Measurements from ENCODE around the gene TTC23.
A peak's percentile ranks its signal among the peaks of the same experiment; 100 is the strongest.

The TTC23 gene, protein sequence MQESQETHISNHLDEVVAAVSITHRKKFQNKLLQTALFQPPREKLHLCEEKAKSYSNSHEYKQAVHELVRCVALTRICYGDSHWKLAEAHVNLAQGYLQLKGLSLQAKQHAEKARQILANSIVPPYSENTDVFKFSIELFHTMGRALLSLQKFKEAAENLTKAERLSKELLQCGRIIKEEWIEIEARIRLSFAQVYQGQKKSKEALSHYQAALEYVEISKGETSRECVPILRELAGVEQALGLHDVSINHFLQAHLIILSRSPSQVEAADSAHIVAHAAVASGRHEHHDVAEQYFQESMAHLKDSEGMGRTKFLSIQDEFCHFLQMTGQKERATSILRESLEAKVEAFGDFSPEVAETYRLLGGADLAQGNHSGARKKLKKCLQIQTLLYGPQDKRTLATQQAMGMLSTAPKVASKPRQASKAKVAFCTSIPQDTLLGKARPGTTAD
- 0.19 to 1.9 (median 1.4) reads per million in 3 experiments for total RNA-seq

DNA sequence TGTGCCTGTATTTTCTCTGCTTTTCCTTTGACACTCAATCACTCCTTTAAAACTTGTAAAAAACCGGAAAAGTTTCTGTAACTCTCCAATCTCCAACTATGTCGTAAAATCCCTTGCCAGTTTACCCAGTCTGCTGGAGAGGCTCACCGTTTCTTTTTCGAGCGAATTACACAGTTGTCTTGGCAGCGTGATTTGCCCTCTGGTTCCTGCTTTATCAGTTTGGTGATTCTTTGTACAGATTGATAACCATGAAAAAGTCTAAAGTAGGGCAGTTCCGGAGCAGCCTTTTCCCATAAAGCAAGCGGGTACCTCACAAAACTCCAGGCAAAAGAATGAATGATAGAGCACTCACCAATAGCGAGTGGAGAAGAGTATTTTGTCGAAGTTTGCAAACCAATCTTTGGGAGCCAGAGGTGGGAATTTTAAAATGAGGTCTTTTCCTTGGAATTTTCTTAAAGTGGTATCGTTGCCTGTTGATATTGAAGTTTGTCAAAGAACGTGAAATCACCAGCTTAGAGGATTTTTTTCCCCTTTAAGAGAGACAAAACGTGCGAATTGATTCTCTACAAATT lies at the start of gene TTC23:
TSS of gene TTC23 (minus strand) at position 312 of the 572 bp plus-strand sequence. CDS start 20,869 bp downstream, outside the sequence.
- no peak for DNase-seq

DNA sequence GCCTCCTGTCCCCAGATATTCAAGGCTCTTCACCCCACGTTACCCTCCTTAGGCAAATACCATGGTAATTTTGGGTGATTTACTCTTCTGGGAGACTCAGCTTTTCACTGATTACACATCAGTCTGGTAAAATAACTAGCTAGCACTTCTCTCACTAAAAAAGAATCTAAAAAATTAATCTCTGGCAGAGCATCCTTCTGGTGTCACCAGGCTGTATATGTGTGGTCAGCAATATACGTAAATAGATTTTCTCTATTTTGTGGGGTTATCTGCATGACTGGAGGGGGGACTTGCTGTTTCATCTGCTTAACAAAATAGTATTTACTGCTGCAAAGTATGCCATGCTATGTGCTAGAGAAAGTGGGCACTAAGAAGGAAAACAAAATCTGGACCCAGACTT lies 47.0 kb upstream of the TTC23 start:
- DNase-seq = no peak

DNA sequence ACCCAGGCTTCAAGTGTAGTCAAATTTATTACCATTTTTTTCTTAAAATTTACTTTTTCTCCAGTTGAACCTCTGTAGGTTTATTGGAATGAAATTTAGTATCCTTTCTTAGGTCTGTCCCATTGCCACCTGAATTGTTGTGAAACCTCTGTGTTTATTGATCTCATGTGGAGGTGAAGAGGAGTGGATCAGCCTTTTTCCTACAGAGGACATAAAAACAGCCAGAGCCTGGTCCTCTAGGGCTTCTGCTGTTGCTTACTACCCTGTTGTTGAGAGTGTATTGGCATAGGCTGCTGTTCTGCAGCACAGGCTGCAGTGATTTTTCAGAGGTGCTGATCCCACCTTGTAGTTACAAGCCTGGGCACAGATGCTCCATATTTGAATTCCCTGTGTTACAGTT lies 46.5 kb upstream of the TTC23 start:
- no peak for DNase-seq

DNA sequence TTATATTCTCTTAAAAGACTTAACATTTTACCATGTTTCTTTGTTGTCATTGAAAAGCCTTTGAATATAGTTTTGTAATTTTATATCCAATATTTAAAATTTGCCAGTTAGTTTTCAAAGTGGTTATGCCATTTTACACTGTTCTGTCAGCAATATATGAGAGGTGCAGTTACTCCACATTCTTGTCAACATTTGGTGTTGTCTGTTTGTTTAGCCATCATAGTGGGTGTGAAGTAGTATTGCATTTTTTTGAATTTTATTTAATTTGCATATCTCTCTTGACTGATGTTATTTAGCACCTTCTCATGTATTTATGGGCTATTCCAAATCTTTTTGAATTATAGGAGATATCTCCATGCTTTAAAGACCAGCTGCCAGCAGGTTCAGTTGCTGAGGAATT lies 42.3 kb upstream of the TTC23 start:
- DNase-seq = no peak

DNA sequence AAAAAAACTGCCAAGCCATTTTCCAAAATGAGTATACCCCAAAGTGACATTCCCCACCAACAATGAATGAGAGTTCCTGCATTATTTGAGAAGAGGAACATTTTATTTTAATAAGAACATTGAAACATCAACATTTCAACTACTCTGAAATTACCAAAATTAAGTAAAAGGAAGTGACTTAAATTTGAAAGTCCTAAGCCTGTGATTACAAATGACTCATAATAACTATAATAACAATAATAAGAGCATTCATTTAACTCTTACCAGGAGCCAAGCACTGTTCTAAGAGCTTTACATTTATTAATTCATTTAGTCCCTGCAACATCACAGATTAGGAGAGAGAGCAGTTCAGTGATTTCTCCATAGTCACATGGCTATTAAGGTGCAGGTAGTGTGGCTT lies 34.3 kb upstream of the TTC23 start:
- no peak for DNase-seq

DNA sequence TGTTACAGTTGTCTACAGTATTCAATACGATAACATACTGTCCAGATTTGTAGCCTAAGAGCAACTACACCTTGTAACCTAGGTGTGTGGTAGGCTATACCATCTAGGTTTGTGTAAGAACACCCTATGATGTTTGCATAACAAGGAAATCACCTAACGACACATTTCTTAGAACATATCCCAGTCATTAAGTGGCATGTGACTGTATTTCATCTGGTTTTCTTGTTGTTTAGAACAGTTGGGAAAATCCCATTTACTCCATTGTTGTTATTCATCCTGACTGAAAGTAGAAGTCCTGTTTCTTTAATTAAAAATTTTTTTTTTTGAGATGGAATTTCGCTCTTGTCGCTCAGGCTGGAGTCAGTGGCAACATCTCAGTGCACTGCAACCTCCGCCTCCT lies 33.2 kb upstream of the TTC23 start:
- DNase-seq = no peak

DNA sequence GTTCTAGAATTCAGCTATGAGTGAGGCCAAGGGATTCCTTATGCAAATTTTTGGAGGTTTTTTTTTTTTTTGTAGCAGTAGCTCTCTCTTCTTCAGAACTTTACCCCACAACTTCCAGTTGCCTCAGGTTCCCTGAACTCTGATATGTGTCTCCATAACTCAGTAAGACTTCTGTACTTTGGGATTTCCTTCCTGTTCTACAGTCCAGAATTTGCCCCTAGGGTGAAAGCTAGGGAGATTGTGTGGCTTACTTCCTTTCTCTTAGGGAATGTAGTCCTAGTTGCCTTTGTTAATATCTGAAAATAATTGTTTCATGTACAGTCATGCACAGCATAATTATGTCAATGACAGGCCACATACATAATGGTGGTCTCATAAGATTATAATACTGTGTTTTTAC lies 32.7 kb upstream of the TTC23 start:
- no peak for DNase-seq

DNA sequence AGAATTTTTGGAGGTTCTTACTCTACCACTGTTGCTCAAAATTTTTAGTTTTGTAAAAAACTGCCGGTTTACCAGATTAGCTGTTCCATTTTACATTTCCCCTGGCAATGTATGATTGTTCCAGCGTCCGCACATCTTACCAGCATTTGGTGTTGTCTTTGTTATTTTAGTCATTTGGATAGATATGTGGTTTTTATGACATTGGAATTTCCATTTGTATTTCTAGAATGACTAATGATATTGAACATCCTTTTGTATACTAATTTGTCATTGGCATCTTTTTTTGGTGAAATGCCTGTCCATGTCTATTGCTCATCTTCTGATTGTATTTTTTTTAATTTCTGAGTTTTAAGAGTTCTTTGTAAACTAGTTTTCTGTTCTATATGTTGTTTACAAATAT lies 30.4 kb upstream of the TTC23 start:
- DNase-seq = no peak

DNA sequence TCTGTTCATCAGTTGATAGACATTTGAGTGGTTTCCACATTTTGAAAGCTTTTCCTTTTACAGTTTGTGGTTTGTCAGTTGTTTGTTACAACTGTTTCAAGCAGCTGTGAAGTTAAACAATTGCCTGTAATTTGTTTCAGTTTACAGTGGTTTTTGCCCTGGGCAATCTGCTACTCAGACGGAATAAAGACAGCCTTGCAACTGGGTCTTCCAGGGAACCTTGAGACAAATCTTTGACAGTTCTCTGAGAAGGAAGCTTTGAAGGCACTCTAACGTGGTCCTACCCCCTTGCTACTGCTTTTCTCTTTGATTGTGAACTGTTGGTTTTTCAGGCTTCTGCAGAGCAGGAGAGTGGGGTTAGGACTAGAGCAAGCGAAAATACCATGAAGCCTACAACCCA lies 29.9 kb upstream of the TTC23 start:
- DNase-seq = no peak

DNA sequence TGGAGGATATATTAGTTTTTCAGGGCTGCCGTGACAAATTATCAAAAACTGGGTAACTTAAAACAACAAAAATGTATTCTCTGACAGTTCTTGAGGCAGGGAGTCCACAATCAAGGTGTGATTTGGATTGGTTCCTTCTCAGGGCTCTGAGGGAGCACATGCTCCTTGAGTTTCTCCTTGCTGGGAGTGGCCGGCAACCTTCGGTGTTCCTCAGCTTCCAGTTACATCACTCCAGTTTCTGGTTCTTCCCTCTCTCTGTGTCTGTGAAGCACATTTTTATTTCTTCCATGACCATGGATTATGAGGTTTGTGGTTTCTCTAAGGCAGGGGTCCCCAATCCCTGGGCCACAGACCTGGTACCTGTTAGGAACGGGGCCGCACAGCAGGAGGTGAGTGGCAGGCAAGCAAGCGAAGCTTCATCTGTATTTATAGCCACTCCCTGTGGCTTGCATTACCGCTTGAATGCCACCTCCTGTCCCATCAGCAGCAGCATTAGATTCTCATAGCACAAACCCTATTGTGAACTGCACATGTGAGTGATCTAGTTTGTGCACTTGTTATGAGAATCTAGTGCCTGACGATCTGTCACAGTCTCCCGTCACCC lies 26.2 kb upstream of the TTC23 start:
- DNase-seq = no peak

DNA sequence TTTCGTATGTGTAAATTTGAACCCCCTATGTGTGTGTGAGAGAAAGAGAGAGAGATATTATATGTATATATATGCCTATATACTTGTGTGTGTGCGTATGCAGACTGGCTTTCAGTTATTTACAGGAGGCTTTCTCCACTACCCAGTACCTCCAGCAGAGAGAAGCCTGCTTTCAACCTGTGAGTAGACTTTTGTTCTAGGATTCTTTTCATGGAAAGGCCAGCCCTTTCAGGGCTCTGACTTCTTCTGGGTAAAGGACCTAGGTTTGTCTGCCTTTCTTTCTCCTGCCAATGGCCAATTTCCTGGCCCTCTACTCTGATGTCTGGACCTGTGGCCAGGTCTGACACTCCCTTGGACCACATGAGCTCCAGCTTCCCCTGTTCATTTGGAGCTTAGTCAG lies 25.7 kb upstream of the TTC23 start:
- DNase-seq = no peak

DNA sequence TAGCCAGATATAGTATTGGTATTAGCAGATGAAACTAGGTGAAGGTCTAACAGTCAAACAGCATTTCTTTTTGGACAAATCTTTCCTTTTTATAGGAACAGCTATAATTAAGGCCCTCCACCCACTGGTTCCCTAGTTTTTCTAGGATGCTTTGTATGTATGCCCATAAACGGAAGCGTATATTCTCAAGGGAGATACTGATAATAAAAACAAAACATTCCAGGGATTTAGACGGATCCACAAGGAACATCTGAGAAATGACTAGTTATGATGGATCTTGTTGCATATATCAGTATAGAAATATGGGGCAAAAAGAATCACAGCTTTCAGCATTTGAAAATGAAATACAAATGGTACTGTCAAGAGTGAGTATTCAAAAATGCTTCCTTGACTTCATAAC lies 24.4 kb upstream of the TTC23 start:
- no peak for DNase-seq

DNA sequence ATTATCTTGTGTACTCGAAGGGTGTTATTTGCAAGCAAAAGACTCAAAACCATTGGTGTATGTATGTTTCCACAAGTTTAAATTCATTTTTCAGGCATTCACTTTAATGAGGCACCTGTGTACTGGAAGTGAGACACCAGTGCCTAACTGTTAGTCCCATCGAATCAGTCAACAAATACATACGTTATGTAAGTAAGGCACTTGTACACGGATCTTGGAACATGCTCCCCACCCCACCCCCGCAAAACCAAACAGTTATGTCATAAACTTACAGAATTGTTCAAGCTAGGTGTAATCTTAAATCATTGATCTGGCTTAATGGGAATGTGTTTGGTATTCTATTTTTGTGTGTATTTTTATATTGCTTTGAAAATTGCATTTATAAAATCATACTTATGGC lies 19.1 kb upstream of the TTC23 start:
- no peak for DNase-seq

DNA sequence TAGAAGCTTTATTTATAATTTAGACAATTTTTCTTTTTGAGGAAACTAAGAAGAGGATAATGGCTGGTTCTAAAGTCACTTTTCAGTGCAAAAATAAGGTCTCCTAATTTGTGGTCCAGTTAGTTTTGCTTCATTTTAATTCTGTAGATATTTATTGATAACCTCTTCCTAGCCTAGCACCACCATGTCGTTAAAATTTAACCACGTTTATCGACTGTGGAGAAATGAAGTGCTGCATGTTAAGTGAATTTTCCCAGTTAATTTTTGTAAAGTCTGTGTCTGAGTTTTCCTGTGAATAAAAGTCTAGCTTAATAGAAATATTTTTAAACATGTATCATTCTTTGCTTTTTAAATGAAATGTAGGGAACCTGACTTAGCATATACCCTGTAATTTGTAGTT lies 18.6 kb upstream of the TTC23 start:
- DNase-seq = no peak

DNA sequence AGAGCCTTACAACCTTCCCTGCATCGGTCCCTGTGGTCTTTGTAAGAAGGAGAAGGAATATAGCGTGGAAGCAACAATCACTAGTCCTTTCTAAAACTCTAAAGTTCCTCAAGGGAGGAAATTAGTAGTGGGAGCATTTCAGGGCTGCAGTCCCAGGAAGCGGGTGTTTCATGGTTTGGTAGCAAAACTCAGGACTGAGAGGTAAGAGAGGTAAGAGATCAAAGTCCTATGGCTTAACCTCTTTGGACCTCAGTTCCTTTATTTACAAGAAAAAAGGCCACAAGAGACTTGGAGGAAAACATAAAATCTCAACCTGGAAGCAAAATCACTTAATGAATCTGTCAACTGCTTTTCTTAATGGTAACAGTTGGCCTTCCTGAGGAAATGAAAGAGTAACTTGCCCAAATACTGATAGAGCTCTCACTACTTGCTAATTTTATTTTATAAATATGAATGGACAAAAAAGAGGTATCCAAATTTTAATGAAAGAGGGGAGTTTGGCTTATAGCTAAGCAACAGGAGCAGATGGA lies 16.2 kb upstream of the TTC23 start:
- no peak for DNase-seq

DNA sequence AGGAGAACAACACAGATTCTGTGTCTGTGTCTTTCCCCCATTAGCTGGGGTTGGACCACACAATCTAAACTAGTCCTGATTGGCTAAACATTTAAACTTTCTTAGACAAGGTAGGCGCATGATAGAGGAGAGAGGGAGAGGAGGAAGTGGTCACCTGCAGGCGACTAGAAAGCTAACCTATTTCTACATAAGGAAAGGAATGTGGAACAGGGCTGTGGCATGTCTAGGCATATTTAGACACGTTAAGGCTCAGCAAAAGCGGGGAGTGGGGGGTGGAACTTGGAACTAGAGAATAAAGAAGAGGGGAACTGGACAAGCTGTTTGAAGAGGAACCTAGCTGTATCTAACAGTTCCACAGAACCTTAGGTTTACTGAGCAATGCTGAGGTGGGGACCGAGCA lies 14.7 kb upstream of the TTC23 start:
- no peak for DNase-seq

DNA sequence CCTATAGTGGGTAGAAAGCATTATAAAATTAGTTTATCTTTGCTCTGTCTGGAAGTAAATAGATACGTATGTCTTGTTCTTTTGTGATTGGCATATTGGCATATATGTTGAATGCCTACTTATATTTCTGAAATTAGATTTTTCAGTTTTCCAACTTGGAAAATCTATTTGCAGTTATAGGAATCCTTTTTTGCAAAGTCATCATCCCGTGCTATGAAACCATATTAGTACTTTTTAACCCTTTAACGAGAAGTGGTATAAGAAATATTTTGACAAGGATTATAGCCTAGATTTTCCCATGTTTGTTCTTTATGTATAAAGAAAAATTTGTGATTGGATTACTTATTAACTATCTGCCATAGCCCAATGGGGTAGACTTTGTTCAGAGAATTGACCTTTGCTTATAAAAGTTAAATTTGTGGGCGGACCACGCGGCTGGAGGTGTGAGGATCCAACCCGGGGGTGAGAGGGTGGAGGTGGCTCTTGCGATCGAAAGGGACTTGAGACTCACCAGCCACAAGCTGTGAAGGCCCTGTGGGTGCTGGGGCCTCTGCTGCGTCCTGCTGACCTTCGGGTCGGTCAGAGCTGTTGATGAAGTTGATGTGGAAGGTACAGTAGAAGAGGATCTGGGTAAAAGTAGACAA lies 7.8 kb upstream of the TTC23 start:
- no peak for DNase-seq

DNA sequence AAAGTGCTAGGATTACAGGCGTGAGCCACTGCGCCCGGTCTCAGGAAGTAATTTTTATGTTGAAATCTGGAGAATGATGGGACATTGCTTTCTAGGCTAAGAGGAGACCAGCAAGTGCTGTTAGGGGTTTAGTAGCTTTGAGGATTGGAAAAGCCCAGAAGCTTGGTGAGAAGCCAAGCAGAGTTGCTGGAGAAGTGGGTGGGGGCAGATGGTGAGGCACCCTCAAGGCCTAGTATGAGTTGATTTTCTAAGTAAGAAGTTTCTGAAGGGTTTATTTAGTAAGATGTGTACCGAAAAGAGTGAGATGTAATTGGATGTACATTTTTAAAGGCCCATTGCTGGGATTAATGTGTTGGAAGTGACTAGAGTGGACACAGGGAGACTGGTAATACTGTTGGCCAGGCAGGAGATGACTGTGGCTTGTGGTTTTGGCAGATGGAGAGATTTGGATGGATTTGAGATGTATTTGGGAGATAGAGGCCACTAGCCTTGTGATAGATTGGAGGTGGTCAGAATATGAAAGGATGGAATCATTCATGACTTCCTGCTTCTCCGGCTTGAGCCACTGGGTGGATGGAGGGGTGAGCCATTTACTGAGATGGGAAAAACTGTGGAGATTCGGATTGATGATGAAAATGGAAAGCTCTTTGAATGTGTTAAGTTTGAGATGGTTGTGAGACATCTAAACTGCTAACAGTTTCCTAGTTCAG lies 4.2 kb upstream of the TTC23 start:
- DNase-seq = no peak

DNA sequence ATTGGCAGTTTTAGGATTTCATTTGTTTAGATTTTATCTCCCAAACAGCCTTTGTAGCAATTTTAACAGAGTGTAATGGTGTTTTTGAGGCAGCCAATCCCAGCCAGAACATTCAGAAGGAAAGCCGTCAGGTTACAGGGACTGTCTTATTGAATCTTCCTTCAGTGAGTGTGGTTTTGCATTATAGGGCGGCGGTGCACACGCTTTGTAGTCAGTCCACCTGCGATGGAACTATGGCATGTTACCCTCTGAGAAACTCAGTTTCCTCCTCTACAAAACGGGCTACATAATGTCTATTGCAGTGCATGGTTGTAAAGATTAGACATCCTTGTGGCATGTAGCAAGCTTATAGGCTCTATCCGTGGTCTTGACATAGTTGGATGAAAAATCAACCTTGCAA lies 2.9 kb upstream of the TTC23 start:
- DNase-seq = no peak

DNA sequence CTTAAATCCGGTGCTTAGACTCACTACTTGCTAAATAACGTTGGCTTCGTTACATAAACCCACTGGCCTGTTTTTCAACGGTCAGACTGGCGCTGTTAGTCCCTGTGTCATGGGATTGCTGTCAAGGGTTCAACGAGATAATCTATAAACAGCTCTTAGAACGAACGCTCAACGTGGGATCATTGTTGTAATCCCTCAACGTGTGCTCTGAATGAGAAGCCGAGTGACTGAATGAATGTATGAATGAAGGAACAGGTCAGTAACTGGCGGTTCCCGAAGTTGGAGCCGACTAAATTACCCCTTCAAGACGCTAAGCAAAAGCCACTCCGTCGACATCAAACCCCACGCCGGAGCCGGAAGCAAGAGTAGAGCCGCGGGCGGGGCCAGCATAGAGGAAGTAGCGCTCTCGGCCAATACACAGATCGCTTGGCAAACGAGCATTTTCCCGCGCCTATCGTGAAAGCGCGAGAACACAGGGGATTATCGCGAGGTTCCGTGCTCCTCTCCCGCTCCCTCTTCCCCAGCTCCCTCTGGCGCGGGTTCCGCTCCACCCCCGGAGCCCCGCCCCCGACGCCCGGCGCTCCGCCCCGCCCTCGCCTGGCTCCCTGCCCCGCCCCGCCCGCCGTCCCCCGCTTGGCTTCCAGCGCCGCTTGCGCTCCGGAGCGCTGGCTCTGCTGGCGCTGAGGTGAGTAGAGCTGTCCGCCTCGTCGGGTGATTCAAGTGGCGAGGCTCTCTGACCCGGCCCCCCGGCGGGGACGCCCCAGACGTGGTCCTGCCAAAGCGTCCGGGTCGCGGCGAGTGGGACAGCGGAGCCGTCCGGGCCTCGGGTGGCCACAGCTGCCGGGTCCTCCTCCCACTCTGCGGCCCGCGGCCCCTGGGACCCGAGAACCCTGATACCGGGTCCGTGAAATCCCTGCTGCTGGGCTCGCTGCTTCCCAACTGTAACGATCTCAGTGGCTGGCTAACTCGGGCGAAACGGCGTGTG lies 1.8 kb upstream of the TTC23 start, which contains the start of gene LRRC28:
TSS of gene LRRC28 (plus strand) at position 625 of the 985 bp plus-strand sequence. CDS start 4,477 bp downstream, outside the sequence.
- peak; percentile 89 for DNase-seq

DNA sequence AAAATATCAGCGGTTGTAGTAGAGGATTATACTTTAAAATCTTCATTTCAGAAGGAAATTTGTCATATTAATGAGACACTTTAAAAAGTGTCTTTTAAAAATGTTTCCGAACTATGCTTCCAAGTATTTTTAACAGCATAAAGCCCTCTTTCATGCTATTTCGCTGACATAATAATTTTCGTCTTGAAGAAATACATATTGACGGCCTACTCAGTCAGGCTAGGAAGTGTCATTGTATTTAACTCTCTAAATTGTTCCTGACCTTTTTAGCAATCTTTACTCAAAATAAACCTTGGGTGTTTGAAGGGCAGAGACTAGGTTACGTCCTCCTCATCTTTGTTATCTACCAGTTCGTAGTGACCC lies 1.1 kb upstream of the TTC23 start:
- DNase-seq = no peak
